Measurements from ENCODE around the gene ADAM8. TPM values are rescaled to one million over a fixed set of nuclear protein-coding genes. Genes with fewer than 3 reads are reported as not detected.
"Not testable (repeated sequence)": the region's sequence is repeated elsewhere in the genome, so short reads cannot be mapped to it uniquely, and the experiment has no call there.

ADAM8 gene
- total RNA-seq, 1 donor from 2014 or later = 0.68 TPM

DNA sequence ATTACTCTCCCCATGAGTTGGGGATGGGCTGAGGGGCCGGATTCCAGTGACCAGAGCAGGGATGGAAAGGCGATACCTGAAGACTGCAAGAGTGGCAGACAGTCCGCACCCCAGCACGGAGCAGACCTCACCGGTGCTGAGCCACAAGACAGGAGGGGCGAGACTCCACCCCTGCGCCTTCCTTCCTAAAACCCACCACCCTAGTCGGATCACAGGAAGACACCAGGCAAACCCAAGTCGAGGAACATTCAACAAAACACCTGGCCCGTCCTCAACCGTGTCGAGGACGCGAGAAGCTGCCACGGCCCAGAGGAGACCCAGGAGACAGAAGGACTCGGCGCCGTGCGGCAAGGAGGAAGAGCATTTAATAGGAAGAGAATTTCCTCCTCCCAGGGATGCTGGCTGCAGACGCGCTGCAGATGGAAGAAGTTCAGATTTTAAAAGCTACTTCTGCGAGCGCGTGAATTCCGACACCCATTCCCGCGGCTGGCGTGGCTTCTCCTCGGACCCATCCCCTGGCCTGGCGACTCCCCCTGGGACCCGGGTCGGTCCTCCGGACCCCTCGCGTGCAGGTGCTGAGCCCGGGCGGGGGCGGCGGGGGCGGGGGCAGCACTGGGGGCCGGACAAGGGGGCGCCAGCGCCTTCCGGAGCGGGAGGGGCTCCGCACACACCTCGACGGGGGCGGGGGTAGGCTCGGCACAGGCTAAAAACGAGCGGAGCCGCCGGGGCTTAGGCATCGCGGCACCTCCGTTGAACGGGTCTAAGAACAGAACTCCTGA, 47.2 kb downstream of the ADAM8 start:
- no peak for DNase-seq

DNA sequence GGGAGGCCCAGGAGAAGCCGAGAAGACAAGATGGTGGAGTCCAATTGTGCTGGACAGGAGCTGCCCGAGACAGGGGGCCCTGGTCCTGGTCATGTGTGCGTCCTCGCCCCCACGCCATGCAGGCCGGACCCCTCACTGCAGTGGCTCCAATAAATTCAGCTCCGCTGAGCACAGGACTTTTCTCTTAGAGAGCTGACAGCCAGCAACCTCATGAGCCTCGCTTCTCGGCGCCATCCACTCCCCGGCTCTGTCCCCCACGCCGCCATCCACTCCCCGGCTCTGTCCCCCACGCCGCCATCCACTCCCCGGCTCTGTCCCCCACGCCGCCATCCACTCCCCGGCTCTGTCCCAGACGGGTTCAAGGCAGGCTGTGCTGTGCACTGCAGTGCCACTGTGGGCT, 49.4 kb downstream of the ADAM8 start:
- no peak for DNase-seq

DNA sequence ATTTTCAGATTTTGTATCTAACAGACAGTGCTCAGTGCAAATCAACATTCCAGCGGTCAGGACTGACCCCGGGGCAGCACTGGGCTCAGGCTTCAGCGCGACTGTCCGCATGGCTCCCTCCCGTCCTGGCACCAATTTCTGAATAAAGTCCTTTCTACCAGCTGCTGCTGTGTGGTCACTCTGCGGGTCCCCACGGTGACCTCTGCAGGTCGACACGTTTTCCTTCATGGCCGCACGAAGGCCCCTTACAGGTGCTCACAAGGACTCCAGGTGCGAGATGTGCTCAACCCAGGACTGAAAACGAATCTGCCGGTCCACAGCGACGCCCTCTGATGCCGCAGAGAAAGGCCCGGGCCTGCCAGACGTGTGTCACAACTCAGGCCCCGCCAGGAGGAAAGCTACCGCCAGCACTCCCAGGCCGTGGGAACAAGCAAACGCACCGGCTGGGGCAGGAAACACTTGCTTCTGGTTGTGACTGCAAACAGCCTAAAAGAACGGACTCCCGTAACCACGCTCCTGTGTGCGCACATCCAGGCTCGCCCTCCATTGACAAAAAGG, 50.3 kb downstream of the ADAM8 start:
- no peak for DNase-seq

DNA sequence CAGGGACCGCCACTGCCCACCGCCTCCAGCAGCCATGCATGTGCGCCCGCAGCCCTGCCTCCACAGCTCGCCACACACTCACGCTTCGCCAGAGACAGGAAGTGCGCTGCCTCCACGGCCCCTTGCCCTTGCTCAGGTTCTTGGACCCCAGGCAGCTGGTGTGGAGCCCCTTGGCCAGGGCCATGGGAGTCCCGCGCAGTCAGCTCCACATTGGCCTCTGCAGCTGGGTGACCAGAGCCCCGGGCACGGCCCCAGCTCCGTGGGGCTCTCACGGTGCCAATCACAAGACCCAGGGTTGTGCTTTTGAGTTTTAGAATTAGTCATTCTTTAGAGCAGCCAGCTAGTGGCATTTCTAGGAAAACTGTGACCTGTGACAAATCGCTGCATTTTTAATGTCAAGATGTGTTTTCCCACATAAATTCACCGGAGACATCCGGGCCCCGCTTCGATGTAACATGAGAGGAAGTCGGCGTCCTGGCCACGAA, 50.9 kb downstream of the ADAM8 start:
- DNase-seq = no peak

DNA sequence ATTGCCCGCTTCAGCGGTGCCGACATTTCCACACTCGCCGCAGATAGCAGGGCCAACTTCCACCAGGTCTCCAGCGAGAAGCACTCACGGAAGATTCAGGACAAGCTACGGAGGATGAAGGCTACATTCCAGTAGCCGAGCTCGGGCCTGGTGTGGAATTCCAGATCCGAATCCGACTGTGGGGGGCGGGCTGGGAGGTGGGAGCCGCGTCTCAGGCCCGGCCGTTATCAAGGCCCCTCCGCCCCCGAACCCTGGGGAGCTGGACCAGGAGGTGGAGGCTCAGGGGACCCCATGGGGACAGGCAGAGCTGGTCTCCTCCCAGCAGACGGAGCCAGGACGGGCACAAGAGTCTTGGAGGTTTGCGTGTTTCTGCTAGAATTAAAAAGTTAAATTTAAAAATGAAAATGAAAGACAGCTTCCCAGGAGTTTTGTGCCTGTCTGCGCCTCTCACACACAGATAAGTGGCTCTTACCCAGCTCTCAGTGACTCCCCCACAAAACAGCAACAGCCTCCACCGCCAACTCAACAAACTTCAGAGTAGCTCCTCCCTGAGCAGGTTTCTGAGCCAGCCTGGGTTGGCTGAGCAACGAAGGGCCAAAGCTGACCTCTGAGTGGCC, 51.8 kb downstream of the ADAM8 start:
- no peak for DNase-seq

DNA sequence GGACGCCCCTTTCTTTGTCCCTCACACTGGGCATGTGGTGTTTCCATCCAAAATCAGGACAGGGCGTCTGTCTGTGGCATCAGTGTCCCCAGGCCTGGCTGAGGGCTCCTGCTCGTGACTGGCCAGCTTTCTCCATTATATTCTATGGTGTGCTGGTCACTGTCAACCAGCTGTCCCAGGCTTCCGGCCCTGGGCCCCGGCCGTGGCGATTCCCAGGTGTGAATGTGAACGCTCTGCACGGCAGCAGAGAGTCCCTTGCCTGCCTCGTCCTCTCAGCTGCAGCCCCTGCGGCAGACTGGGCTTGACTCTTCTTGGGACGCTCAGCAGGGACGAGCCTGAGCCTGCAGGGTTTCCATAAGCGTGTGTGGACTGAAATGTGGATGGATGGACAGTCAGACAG, 52.6 kb downstream of the ADAM8 start:
- no peak for DNase-seq

DNA sequence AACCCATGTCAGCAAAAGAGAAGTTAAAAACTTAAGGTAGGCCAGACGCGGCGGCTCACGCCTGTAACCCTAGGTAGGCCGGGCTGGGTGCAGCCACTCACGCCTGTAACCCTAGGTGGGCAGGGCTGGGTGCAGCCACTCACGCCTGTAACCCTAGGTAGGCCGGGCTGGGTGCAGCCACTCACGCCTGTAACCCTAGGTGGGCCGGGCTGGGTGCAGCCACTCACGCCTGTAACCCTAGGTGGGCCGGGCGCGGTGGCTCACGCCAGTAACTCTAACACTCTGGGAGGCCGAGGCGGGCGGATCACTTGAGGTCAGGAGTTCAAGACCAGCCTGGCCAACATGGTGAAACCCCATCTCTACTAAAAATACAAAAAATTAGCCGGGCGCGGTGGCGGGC, 54.9 kb downstream of the ADAM8 start:
- DNase-seq = not testable (repeated sequence)

DNA sequence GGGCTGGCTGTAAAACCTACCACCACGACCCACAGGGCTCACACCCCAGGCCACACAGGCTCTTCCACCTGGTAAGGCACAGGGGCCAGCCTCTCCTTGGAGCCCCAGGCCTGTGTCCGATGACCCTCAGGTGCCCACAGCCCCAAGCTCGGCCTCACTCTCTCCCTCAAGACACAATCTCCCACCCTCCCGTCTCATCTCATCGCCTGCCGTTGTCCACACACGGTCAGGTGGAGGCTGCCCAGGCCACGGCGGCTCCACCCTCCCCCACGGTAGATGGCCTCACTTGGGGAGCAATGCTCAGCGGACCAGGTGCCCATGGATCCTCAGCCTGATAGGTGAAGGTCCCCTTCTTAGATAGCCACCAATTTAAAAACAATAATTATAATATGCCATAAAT, 55.3 kb downstream of the ADAM8 start:
- no peak for DNase-seq

DNA sequence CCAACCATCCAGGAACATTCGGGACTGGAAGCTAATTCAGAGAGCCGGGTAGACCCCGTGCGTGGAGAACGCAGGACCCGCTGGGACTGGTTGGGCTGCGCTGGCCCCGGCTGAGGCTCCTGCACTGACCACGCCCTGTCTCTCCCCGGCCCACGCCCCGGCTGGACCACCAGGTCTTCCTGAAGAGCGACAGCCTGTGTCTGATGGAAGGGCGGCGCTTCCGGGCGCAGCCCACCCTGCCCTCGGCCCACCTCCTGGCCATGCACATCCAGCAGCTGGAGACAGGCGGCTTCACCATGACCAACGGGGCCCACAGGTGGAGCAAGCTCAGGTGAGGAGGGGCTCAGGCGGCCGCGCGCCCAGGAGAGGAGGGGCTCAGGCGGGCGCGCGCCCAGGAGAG, 56.9 kb downstream of the ADAM8 start:
- DNase-seq = no peak

DNA sequence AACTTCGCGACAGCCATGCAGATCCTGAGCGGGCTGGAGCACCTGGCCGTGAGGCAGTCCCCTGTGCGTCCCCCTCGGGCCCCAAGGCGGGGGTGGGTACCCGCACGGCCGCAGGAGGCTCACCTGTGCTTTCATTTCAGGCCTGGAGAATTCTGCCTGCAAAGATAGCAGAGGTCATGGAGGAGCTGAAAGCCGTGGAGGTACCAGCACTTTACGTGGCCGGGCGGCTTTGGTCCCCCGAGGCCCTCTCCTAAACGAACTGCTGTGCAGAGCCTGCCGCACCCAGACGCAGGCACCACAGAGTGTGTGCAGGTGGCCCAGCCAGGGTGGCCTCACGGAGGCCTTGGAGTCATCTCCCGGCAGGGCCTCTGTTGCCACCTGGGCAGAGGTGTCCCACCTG, 57.8 kb downstream of the ADAM8 start:
- DNase-seq = no peak

DNA sequence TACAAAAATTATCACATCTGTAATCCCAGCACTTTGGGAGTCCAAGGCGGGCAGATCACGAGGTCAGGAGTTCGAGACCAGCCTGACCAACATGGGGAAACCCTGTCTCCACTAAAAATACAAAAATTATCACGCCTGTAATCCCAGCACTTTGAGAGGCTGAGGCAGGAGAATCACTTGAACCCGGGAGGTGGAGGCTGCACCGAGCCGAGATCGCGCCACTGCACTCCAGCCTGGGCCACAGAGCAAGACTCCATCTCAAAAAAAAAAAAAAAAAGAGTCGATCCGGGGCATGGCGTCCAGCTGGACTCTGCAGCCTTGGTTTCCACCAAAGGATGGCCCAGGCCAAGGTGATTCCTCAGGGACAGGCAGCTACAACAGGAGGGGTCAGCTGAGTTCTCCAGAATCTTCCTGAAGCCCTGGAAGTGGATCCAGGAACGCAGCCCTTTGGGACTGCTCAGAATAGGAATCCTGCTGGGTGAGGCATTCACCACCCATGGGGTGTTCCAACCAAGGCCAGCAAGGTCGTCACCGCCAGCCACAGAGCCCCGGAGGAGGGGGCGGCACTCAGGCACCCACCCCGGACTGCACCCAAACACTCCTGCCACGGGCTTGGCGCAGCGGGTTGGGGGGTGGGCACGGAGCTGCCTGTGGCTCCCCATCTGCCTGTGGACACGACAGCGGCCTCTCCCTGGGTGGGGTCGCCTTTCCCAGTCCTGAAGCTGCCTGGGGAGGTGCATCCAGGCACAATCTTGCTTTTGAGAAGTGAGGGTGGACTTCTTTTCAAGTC, 58.7 kb downstream of the ADAM8 start:
- DNase-seq = no peak

DNA sequence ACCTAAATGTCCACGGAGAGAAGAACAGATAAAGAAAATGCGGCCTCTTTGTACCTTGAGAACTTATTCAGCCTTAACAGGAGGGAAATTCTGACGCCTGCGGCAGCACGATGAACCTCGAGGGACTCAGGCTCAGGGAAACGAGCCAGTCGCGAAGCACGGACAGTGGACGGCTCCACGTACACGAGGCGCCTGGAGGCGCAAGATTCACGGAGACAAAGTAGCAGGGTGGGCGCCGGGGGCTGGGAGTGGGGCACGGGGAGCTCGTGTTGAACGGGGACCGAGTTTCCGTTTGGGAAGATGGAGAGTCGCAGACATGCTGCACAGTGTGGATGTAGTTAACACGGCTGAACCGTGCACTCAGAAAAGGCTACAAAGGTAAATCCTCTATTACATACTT, 59.9 kb downstream of the ADAM8 start:
- no peak for DNase-seq

DNA sequence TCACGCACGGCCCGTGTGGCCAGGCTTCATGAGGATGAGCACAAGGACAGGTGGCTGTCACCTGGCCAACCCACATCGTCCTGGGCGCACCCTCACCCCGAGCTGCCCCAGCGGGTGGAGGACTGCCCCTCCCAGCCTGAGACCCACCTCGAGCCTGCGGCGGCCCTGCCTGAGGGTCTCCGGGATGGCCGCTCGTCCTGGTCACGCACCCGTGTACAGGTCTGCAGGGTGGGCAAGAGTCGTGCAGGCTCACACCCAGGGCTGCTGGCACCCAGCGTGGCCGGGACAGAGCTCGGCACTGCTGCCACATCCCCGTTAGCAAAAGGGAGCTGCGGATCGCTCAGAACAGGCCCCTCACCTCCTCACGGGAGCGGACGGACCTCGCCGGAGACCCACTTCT, 61.1 kb downstream of the ADAM8 start:
- no peak for DNase-seq

DNA sequence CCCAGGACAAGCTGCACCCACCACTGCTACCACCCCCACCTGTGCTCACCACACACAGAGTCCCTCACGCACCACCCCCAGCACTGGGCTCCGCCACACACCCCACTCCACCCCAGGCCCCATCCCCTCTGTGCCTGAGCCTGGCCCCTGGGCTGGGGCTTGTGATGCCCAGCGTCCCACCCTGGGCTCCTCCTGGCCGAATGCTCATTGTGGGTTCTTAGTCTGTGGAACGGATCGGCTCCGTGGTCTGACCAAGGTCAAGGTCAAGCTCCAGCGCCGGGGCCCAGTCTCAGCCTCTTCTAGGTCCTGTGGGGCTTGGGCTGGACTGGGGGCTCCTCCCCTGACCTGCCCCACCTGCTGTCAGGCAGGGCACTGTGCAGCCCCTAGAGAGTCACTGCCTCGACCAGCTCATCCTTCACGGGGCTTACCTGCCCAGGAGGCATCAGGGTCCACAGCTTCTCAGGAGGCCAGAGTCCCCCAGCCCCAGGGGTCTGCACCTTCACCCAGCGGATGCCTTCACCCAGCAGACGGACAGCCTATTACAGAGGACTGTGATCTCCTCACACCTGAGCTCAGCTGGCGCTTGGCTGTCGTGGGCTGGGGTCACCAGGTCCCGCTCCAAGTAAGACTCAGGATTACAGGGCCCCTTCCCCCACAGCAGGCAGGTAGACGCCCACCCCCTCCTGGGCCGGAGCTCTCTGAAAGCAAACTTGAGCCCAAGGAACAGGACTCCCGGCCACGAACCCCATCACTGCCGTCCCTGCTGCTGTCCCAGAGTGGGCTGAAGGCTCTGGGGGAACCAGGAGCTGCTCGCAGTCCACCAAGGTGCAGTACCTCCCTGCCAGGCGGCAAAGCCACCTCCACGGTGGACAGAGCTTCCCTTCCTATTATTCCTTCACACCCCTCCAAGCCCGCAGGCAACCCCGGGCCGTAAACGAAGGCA, 61.9 kb downstream of the ADAM8 start:
- DNase-seq = no peak

DNA sequence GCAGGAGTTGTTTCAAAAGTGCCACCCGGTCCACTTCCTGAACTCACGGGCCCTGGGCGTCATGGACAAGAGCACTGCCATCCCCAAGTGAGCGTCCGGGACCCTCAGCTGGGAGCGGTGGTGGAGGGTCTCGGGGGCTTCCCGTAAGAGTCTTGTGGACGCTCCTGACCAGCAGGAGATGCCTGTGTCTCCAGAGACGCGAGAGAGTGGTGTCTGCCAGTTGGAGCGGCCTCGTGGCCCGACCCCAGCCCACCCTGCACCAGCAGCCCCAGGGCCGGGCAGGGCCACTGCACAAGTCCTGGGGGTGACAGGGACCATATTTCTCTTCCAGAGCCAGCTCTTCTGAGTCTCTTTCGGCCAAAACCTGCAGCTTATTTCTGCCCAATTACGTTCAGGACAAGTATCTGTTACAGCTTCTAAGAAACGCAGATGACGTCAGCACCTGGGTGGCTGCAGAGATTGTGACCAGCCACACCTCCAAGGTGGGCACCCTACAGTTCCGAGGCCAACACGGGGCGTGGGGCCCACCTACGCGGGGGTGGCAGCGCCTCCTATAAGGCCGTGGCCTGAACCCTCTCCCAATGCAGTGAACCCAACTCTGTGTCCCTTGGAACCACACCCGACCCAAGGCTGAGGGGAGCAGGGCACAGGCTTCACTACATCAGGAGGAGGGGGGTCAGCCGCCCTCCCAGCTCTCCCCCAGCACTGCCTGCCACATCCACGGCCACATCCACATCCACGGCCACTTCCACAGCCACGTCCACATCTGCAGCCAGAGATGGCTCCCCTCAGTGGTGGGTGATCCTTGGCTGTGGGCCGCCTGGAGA, 62.8 kb downstream of the ADAM8 start:
- no peak for DNase-seq

DNA sequence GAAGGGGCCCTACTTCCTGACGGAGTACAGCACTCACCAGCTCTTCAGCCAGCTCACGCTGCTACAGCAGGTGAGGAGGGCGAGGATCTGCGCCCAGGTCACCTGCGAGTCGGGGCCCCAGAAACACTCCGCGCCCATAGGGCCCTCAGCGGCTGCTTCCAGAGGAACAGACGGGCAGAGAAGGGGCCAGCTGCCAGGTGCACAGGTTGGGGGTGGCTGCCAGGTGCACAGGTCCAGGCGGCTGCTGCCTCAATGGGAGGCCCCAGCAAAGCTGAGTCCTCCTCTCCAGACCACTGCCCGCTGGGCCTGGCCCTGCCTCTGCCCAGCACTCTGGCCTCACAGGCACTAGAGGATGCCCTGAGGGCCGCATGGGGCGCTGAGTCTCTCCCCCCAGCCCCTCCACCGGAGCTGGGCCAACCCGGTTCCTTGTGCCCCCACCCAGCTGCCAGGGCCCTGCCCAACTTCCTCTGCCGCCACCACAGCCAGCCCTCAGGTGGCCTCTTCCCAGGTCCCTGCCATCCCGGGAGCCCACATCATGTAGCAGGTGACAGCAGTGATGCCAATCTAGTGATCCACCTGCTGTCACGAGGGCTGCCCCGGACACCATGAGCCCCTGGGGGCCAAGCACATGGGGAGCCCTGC, 63.7 kb downstream of the ADAM8 start:
- DNase-seq = no peak
